Lower leg skin (tissue), 3 donors: ENCODE results near the gene ODF2.

ENCODE experiments used
- CTCF ChIP-seq, 3 donors: fragments of 450-650 bp; IDR thresholded peaks; one replicate each; pipeline ENCODE4 v1.5.1; 2016; ENCODE audit warnings: antibody characterized with exemption in 3 of 3, mild to moderate bottlenecking in 3 of 3, moderate library complexity in 2 of 3
- POLR2A ChIP-seq, 2 donors: fragments of 450-650 bp; IDR thresholded peaks; one replicate each; pipeline ENCODE4 v1.6.1; 2016 to 2017; ENCODE audit warnings: antibody characterized with exemption in 2 of 2, mild to moderate bottlenecking in 1 of 2, moderate library complexity in 1 of 2

- no peak for TF ChIP-seq CTCF (IDR thresholded peaks at IDR 0.05)
- no peak for TF ChIP-seq POLR2A (IDR thresholded peaks at IDR 0.05)
Observed at GRCh38 chr9:128475867-128476266, 20.1 kb downstream of the ODF2 start.
